C4-2B (cell line): Measurements from ENCODE around the gene ATP2B2.

Experiments
- CTCF ChIP-seq: fragments of 450-650 bp; conservative IDR thresholded peaks from 2 replicates; pipeline ENCODE4 v1.5.1; 2017; ENCODE audit warnings: mild to moderate bottlenecking
- ZFX ChIP-seq: fragments of 450-650 bp; IDR thresholded peaks from 2 replicates; pipeline ENCODE4 v1.6.1; 2017

GRCh38 chr3:10315771-10316344 lies 189.5 kb downstream of the ATP2B2 start:
- TF ChIP-seq CTCF (no peak), ZFX (no peak)
